Measurements from ENCODE around the gene GALNT12.

The GALNT12 gene

GRCh38 chr9:98861781-98862504, 54.5 kb downstream of the GALNT12 start:
- DNase-seq (ENCODE audit: low read depth in 2 of 2), result no peak

GRCh38 chr9:98862936-98863335, 55.5 kb downstream of the GALNT12 start:
- no peak for DNase-seq (ENCODE audit: low read depth in 2 of 2)

- no peak for DNase-seq (ENCODE audit: low read depth in 2 of 2)
Measured at GRCh38 chr9:98864281-98865174, 57.1 kb downstream of the GALNT12 start.

- no peak for DNase-seq (ENCODE audit: low read depth in 2 of 2)
Measured at GRCh38 chr9:98865284-98865875, 57.9 kb downstream of the GALNT12 start.

- no peak for DNase-seq (ENCODE audit: low read depth in 2 of 2)
Measured at GRCh38 chr9:98866435-98867102, 59.1 kb downstream of the GALNT12 start.

GRCh38 chr9:98867103-98867428, 59.6 kb downstream of the GALNT12 start:
- no peak for DNase-seq (ENCODE audit: low read depth in 2 of 2)

GRCh38 chr9:98867429-98868168, 60.1 kb downstream of the GALNT12 start:
- DNase-seq (ENCODE audit: low read depth in 2 of 2), result no peak

GRCh38 chr9:98869078-98869745, 61.7 kb downstream of the GALNT12 start:
- no peak for DNase-seq (ENCODE audit: low read depth in 2 of 2)

GRCh38 chr9:98869866-98870265, 62.4 kb downstream of the GALNT12 start:
- no peak for DNase-seq (ENCODE audit: low read depth in 2 of 2)

GRCh38 chr9:98870782-98871557, 63.5 kb downstream of the GALNT12 start:
- no peak for DNase-seq (ENCODE audit: low read depth in 2 of 2)

- no peak for DNase-seq (ENCODE audit: low read depth in 2 of 2)
Measured at GRCh38 chr9:98871558-98872065, 64.1 kb downstream of the GALNT12 start.

GRCh38 chr9:98873526-98873925, 66.1 kb downstream of the GALNT12 start:
- no peak for DNase-seq (ENCODE audit: low read depth in 2 of 2)

GRCh38 chr9:98873951-98874371, 66.5 kb downstream of the GALNT12 start:
- no peak for DNase-seq (ENCODE audit: low read depth in 2 of 2)

GRCh38 chr9:98874721-98875255, 67.3 kb downstream of the GALNT12 start:
- DNase-seq (ENCODE audit: low read depth in 2 of 2), result no peak

GRCh38 chr9:98875536-98875935, 68.1 kb downstream of the GALNT12 start:
- DNase-seq (ENCODE audit: low read depth in 2 of 2), result no peak

GRCh38 chr9:98877311-98877710, 69.8 kb downstream of the GALNT12 start:
- no peak for DNase-seq (ENCODE audit: low read depth in 2 of 2)

- no peak for DNase-seq (ENCODE audit: low read depth in 2 of 2)
Measured at GRCh38 chr9:98879094-98879962, 71.9 kb downstream of the GALNT12 start.

GRCh38 chr9:98879963-98880310, 72.5 kb downstream of the GALNT12 start:
- DNase-seq (ENCODE audit: low read depth in 2 of 2), result no peak

Measured in stimulated activated CD8-positive, alpha-beta memory T cell treated with anti-CD3 and anti-CD28 coated beads, Interleukin-15, amount 100 ng/mL, for 4 hours (primary cell).